GM21723 (cell line): Measurements from ENCODE around the gene SUCO.
"Not testable (repeated sequence)": the region's sequence is repeated elsewhere in the genome, so short reads cannot be mapped to it uniquely, and the experiment has no call there.

ENCODE experiments used
- ATAC-seq: cut with Tn5 transposase; IDR thresholded peaks from one replicate; pipeline ENCODE4 v1.9.1; 2021; ENCODE audit warnings: mild to moderate bottlenecking, moderate library complexity; ENCODE audit not compliant: unreplicated experiment

SUCO gene

GRCh38 chr1:172559572-172560210 lies 26.7 kb downstream of the SUCO start:
- no peak for ATAC-seq

- no peak for ATAC-seq
Observed at GRCh38 chr1:172561252-172561651, 28.3 kb downstream of the SUCO start.

- no peak for ATAC-seq
Observed at GRCh38 chr1:172566196-172566997, 33.4 kb downstream of the SUCO start.

- ATAC-seq = no peak
Observed at GRCh38 chr1:172567720-172568119, 34.8 kb downstream of the SUCO start.

- ATAC-seq = no peak
Observed at GRCh38 chr1:172574080-172574479, 41.1 kb downstream of the SUCO start.

GRCh38 chr1:172578586-172578985 lies 45.6 kb downstream of the SUCO start:
- ATAC-seq = no peak

- ATAC-seq = no peak
Observed at GRCh38 chr1:172581273-172581672, 48.3 kb downstream of the SUCO start.

GRCh38 chr1:172581779-172582178 lies 48.8 kb downstream of the SUCO start:
- no peak for ATAC-seq

GRCh38 chr1:172582889-172583288 lies 49.9 kb downstream of the SUCO start:
- ATAC-seq = no peak

- no peak for ATAC-seq
Observed at GRCh38 chr1:172585348-172585747, 52.4 kb downstream of the SUCO start.

- ATAC-seq = no peak
Observed at GRCh38 chr1:172585861-172586260, 52.9 kb downstream of the SUCO start.

- ATAC-seq = no peak
Observed at GRCh38 chr1:172588296-172589291, 55.6 kb downstream of the SUCO start.

GRCh38 chr1:172589553-172589952 lies 56.6 kb downstream of the SUCO start:
- no peak for ATAC-seq

GRCh38 chr1:172591429-172591828 lies 58.5 kb downstream of the SUCO start:
- ATAC-seq = not testable (repeated sequence)

GRCh38 chr1:172595066-172595465 lies 62.1 kb downstream of the SUCO start:
- not testable (repeated sequence) for ATAC-seq

- not testable (repeated sequence) for ATAC-seq
Observed at GRCh38 chr1:172596782-172597181, 63.8 kb downstream of the SUCO start.

- no peak for ATAC-seq
Observed at GRCh38 chr1:172599912-172600311, 67.0 kb downstream of the SUCO start.

- no peak for ATAC-seq
Observed at GRCh38 chr1:172600615-172601014, 67.7 kb downstream of the SUCO start.

GRCh38 chr1:172601046-172601630 lies 68.2 kb downstream of the SUCO start:
- ATAC-seq = no peak

- no peak for ATAC-seq
Observed at GRCh38 chr1:172602706-172603105, 69.8 kb downstream of the SUCO start.

GRCh38 chr1:172603816-172604215 lies 70.9 kb downstream of the SUCO start:
- ATAC-seq = no peak
